Activated B cell treated with CpG ODN at 0.5 μM for 24 hours (primary cell): ENCODE data around the gene SMIM33. TPM values are rescaled to one million over a fixed set of nuclear protein-coding genes. Genes with fewer than 3 reads are reported as not detected.
"Not testable (repeated sequence)": the region's sequence is repeated elsewhere in the genome, so short reads cannot be mapped to it uniquely, and the experiment has no call there.

Experiments used
- ATAC-seq: fragments of 200-7000 bp; cut with Tn5 transposase; one replicate; pipeline ENCODE4 v1.10.0; 2021; ENCODE audit warnings: low read depth, mild to moderate bottlenecking, moderate library complexity
- CTCF ChIA-PET: fragments of 350-600 bp; sonication (Branson Sonifier 250); formaldehyde crosslinking; loops from one replicate; lab custom pipeline; 2021; ENCODE audit warnings: antibody characterized with exemption; lab: Charles Lee
- POLR2A ChIA-PET: fragments of 350-600 bp; sonication (Branson Sonifier 250); formaldehyde crosslinking; loops from one replicate; lab custom pipeline; 2021; ENCODE audit warnings: antibody characterized with exemption; lab: Charles Lee
- DNase-seq: peaks from one replicate; pipeline ENCODE4 v3.0.0; 2022
- H3K27ac Mint-ChIP-seq: one replicate; pipeline ENCODE4 v1.8.0; 2020; ENCODE audit warnings: mixed read lengths
- H3K27me3 Mint-ChIP-seq: one replicate; pipeline ENCODE4 v1.8.0; 2021; ENCODE audit warnings: mixed read lengths
- H3K36me3 Mint-ChIP-seq: one replicate; pipeline ENCODE4 v1.8.0; 2021; ENCODE audit warnings: low read depth, mixed read lengths
- H3K4me1 Mint-ChIP-seq: one replicate; pipeline ENCODE4 v1.8.0; 2021; ENCODE audit warnings: mixed read lengths
- H3K4me3 Mint-ChIP-seq: one replicate; pipeline ENCODE4 v1.8.0; 2020; ENCODE audit warnings: mild to moderate bottlenecking, mixed read lengths
- H3K9me3 Mint-ChIP-seq: one replicate; pipeline ENCODE4 v1.8.0; 2020; ENCODE audit warnings: mixed read lengths
- CTCF ChIP-seq: fragments of 200-600 bp; IDR thresholded peaks from one replicate; pipeline ENCODE4 v1.8.0; 2022; ENCODE audit warnings: antibody characterized with exemption, mild to moderate bottlenecking
- intact Hi-C: fragments of 100-400 bp; cut with micrococcal nuclease; formaldehyde crosslinking; loops from one replicate; pipeline ENCODE4 v1.15.1; 2024
- total RNA-seq: library from RNA; stranded (reverse); gene quantifications from 2 replicates; pipeline ENCODE4 v1.2.3, GENCODE V29; 2022

Gene SMIM33
- total RNA-seq, 1 donor from 2014 or later, result not detected

DNA sequence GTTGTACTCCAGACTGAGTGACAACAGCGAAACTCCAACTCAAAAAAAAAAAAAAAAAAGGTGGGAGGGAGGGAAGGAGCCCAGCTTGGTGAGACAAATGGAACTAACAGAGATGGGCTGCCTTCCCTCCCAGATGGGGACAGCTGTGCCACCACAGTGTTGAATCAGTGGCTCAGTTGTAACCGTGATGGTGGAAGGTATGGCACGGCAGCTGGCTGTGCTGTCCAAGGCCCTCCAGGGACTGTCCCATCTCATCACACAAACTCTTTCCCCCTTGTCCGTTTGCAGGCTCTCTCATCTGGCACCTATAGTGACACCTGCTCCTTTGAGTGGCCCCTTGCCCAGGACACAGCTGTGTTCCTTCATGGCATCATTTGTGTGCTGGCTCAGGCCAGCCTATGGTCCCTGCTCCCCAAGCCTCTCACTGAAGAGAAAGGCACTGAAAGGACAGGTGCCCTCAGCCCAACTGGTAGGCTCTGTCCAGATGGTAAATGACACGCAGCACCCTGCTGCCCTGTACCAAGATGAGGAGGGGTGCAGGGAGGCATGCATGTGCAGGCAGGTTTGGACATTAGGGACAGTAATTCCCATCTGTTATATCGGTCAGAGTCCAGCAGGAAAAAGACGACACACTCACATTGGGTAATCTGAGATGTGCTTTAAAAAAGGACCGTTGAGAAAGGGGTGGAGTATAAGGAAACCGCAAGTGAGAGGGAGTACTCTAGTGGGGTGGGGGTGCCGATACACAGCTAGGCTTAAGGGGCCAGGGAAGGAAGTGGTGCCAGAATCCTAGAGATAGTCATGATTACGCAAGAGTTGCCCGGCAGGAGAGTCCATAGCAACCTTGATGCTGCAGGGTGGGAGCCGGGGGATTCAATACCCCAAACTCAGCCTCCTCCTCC lies 4.3 kb downstream of the SMIM33 start:
- ChIA-PET CTCF (no interaction called here), POLR2A (interaction anchor here (0.6 kb wide), 1 partner anchor 430 kb away, joined by 4 read pairs; no protein-coding TSS in a partner anchor)
- H3K27me3 Mint-ChIP-seq, result peaks cover 13% of the 10 kb centered on the region
- DNase-seq (no peak), ATAC-seq (no peak)
- H3K27ac Mint-ChIP-seq, result no peak overlapping the region
- TF ChIP-seq CTCF, result no peak
- H3K36me3 Mint-ChIP-seq, result no peaks in the 10 kb centered on the region
- peaks cover 14% of the 10 kb centered on the region for H3K4me1 Mint-ChIP-seq
- H3K4me3 Mint-ChIP-seq, result no peak overlapping the region
- intact Hi-C loops, result no loop called here
- H3K9me3 Mint-ChIP-seq, result no peaks in the 10 kb centered on the region

DNA sequence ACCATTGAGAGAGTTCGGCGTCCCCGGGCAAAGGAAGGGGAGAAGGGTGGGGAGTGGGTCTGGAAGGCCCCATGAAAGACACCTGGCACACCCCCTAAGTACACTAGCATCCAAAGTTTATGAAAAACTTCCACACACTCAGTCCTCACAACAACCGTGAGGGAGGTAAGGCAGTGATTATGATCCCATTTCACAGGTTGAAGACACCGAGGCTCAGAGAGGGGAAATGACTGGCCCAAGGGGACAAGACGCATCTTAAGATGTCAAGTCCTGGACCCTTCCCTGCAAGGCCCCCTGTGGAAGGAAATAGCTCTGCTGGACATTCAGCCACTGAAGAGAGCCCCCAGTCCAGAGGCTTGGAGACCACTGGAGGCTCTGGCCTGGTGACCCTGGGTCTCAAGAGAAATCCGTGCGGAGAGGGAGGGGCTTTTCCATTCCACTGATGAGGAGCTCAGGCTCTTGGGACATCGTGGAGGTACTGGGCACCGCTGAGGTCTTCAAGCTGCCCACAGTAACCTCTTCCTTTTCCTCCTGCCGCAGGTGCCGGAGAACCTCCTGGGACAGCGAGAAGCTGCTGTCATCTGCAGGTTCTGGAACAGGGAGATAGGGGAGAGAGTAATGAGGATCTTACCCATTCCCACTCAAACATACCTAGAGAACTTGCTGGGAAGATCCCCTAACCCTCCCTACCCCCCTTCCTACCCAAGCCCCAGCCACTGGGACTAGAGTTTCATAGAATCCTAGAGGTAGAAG lies 5.2 kb downstream of the SMIM33 start:
- H3K27ac Mint-ChIP-seq, result no peak overlapping the region
- CTCF ChIA-PET, result no interaction called here
- no peak overlapping the region for H3K4me3 Mint-ChIP-seq
- POLR2A ChIA-PET, result no interaction called here
- TF ChIP-seq CTCF, result no peak
- peaks cover 8% of the 10 kb centered on the region for H3K4me1 Mint-ChIP-seq
- peaks cover 17% of the 10 kb centered on the region for H3K27me3 Mint-ChIP-seq
- intact Hi-C loops, result no loop called here
- DNase-seq, result no peak
- no peak for ATAC-seq
- H3K9me3 Mint-ChIP-seq, result no peaks in the 10 kb centered on the region
- no peaks in the 10 kb centered on the region for H3K36me3 Mint-ChIP-seq

GRCh38 chr5:139478657-139479423 lies 8.0 kb downstream of the SMIM33 start:
- ATAC-seq, H3K4me3 Mint-ChIP-seq, H3K27ac Mint-ChIP-seq, H3K9me3 Mint-ChIP-seq, CTCF ChIA-PET, DNase-seq, H3K36me3 Mint-ChIP-seq, POLR2A ChIA-PET, intact Hi-C loops: not testable (repeated sequence)
- H3K4me1 Mint-ChIP-seq, result peaks cover 20% of the 10 kb centered on the region
- H3K27me3 Mint-ChIP-seq, result peaks cover 13% of the 10 kb centered on the region

GRCh38 chr5:139479729-139480128 lies 8.9 kb downstream of the SMIM33 start:
- DNase-seq, H3K27ac Mint-ChIP-seq, ATAC-seq, intact Hi-C loops, CTCF ChIA-PET, POLR2A ChIA-PET, H3K36me3 Mint-ChIP-seq, H3K4me3 Mint-ChIP-seq, H3K9me3 Mint-ChIP-seq: not testable (repeated sequence)
- H3K27me3 Mint-ChIP-seq, result peaks cover 13% of the 10 kb centered on the region
- peaks cover 20% of the 10 kb centered on the region for H3K4me1 Mint-ChIP-seq

DNA sequence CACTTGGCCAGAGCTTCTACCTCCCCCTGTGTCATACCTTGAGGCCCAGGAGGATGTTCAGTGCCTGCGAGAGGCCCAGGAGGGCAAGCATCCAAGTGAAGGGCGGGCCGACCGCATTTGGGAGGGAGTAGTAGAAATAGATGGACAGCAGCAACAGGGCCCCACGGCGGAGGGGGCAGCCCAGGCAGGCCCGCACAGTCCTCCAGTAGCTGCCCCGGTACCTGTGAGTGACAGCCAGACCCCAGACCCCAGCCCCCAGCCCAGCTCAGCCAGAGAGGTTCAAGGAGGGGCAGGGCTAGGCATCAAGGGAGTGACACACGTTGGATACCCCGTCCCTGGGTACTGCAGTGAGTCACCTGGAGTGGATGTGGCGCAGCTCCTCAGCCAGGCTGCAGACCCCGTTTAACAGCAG lies 10.3 kb downstream of the SMIM33 start:
- peaks cover 4% of the 10 kb centered on the region for H3K27me3 Mint-ChIP-seq
- CTCF ChIA-PET, result interaction anchor here (1.9 kb wide), 1 partner anchor 33 kb away, joined by 5 read pairs; no protein-coding TSS in a partner anchor
- H3K36me3 Mint-ChIP-seq, result no peaks in the 10 kb centered on the region
- H3K9me3 Mint-ChIP-seq, result no peaks in the 10 kb centered on the region
- DNase-seq (no peak), ATAC-seq (no peak)
- no peak overlapping the region for H3K4me3 Mint-ChIP-seq
- intact Hi-C loops, result no loop called here
- H3K4me1 Mint-ChIP-seq, result peaks cover 15% of the 10 kb centered on the region
- H3K27ac Mint-ChIP-seq, result no peak overlapping the region
- POLR2A ChIA-PET, result no interaction called here
- TF ChIP-seq CTCF, result no peak
